HG03432 (cell line): ENCODE measurements around the gene COL27A1.
"Not testable (repeated sequence)": the region's sequence is repeated elsewhere in the genome, so short reads cannot be mapped to it uniquely, and the experiment has no call there.

ENCODE experiments used
- ATAC-seq: cut with Tn5 transposase; IDR thresholded peaks from one replicate; pipeline ENCODE4 v1.9.1; 2021; ENCODE audit warnings: mild to moderate bottlenecking, moderate library complexity; ENCODE audit not compliant: unreplicated experiment

COL27A1 gene

DNA sequence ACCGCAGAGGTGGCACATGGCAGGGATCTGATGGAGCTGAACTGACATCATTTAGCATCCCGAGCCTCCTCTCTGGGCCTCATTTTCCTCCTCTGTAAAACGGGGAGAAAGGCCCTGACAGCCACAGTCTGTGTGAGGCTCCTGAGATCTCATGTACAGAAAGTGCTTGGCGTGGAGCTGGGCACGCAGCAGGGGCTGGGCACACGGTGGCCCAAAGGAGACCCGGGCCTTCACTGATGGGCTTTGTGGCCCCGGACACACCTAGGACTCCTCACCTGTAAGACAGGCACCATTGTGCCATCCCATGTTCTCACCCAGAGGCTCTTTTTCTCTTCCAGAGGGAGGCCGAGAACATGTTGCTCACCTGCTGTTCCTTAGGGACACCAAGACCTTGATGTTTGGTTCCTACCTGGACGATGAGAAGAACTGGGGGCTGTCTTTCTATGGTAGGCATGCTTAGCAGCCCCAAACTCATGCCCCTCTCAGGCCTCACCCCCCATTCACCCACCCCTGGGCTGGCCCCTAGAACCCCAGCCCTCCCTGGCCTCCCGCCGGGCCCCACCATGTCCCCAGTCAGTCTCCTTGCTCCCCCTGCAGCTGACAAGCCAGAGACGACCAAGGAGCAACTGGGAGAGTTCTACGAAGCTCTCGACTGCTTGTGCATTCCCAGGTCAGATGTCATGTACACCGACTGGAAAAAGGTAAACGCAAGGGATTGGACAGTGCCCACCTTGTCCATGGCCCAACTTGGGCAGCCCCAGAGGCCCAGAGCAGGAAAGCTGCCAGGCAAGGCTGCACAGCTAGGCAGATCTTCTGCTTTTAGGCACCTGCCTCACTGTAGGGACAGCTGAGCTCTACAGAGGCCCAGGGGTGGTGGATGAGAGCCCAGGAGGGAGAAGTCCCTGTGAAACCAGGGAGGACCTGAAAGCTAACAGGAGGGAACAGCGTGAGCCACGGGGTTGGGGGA, 176.2 kb downstream of the COL27A1 start:
- ATAC-seq, result not testable (repeated sequence)

DNA sequence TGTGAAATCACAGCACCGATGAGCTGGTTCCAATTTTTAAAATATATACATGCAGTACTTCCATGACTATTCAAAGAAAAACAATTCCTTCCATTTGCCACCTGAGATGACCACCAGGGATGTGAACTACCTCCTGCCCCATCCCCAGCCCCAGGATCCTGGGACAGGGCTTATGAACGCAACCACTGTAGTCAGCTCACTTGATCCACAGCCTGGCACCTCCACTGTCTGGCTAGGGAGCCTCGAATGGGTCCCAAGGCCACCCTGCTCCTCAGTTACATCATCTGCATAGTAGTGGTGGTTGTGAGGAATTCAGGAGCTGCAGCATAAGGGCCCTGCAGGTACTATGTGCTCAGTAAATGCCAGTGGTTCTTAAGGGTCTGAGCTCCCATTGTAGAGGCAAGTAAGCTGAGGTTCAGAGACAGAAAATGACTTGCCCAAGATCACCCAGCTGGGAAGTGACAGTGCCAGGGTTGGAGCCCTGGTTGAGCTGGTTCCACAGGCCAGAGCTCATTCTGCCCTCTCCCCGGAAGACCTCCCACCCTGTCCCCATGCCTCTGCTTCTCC, 177.2 kb downstream of the COL27A1 start:
- not testable (repeated sequence) for ATAC-seq

DNA sequence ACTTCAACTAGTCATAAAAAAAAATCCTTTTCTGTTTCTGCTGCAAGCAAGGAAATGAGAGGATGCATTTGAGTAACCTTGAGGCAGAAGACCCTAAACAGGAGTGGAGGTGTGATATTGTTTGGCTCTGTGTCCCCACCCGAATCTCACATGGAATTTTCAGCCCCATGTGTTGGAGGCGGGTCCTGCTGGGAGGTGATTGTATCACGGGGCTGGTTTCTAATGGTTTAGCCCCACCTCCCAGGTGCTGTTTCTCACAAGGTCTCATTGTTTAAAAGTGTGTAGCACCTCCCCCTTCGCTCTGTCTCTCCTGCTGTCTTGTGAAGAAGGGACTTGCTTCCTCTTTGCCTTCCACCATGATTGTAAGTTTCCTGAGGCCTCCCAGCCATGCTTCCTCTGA, 178.4 kb downstream of the COL27A1 start:
- ATAC-seq, result not testable (repeated sequence)

DNA sequence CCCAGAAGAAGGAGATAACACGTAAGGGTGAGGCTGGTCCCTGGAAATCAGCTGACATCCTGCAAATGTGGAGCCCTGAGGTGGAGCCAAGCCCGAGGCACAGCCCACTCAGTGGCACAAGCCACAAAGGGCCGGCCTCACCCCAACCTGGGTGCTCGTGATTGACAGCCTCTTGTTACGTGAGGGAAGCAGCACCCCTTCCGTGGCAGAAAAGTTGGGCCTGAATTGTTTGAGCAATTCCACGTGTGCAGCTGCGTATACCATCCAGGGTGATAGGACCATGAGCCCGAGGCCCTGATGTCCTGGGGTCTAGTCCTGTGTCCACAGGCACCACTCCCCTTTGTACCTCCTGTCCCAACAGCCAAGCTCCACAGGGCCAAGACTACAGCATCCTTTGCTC, 179.2 kb downstream of the COL27A1 start:
- ATAC-seq, result no peak

DNA sequence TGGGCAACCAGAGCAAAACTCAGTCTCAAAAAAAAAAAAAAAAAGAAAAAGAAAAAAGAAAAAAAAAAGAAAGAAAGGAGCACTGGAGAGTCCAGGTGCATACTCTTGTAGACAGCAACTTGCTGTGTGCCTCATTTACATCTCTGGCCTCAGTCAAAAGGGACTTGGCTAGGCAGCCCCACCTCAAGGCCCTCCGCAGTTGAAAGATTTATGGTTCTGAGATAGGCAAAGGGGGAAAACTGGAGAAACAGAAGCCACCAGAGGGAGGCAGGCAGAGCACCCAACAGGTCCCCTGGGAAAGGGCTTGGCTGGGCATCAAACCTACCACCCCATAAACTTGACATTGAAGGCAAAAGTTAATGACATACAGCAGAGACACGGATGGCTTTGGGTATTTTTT, 180.4 kb downstream of the COL27A1 start:
- no peak for ATAC-seq

DNA sequence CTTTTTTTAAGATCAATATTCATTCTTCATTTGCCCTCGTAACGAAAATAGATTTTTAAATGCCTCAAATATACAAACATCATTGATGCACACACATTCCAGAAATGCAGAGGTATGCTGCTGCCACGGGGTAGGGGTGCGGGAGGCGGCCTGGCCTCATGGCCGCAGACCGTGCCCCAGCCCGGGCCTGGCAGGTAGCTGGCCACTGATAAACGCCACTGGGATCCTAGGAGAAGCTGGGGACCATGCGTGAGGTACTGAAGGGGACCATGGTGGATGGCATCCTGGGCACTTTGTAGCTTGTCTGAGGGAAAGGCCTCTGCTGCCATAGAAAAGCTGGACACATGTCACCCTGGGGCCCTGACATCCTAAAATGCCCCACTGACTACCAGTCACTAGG, 180.8 kb downstream of the COL27A1 start:
- ATAC-seq, result no peak

DNA sequence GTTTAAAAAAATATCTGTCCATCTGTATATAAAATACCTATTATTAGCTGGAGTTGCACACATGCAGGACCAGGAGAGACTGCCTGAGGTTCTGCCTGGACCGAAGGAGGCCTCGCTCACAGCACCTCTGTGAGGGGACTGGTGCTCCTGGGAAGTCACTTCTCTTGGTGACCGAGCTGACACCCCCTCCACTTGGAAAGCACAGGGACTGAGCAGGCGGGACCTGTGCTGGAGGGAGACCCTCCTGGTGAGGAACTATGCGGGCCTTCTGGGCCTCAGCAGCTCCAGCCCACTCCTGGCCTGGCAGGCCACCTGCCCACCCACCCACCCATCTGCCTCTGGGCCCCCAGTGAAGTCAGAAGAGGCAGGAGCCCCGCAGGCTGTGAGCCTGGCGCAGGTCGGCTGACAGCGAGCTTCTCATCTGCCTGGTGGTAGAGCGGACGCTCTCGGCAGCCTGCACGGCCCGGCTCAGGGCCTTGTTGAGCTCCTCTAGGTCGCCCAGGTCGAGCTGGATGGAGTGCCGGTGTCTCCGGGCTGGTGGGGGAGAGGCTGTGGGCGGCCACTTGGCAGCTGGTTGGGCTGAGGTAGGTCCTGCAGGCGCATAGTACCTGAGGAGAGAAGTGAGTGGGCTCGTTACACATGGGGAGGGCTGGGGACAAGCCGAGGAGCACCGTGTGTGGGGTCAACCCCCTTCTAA, 181.5 kb downstream of the COL27A1 start:
- ATAC-seq, result no peak

DNA sequence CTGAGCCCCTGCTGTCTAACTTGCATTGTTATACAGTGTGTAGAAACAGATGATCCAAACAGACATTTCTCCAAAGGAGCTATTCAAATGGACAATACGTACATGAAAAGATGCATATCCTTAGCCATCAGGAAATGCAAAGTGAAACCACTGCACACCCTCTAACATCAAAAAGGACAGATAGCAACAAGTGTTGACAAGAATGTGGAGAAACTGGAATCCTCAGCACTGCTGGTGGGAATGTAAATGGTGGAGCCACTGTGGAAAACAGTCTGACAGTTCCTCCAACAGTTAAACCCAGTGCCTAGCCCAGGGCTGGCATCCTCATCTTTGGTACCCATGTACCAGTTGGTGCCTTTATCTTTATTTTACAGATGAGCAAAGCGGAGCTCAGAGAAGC, 182.8 kb downstream of the COL27A1 start:
- ATAC-seq, result no peak

DNA sequence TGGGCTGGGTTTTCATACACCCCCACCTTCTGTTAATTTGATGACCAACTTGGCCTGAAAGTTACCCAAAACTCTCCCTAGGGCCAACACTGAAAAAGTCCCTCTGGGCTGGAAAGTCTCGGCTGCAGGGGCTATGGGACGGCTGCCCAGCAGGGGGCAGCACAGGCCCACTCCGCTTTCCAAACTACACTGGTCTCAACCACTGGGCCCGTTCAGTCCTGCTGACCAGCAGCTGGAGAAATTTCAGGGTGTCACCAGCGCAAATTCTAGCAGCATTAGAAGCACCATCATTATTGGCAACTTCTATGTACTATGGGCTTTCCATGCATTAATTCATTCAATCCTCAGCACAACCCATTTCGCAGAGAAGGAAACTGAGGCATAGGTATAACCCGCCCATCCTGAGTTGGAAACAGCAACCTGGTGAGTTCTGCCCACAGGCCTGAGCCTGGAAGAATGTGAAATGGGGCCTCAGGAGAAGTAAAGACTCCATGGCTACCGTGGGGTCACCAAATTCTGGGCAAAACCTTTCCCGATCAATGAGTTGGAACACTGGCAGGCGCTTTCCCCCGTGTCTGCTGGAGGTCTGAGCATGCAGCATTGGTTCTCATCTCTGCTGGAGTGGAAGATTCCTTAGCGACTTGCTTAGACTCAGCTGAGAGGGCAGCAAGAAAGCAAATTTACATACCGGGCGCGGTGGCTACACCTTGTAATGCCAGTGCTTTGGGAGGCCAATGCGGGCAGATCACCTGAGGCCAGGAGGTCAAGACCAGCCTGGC, 184.0 kb downstream of the COL27A1 start:
- peak; percentile 76 for ATAC-seq

DNA sequence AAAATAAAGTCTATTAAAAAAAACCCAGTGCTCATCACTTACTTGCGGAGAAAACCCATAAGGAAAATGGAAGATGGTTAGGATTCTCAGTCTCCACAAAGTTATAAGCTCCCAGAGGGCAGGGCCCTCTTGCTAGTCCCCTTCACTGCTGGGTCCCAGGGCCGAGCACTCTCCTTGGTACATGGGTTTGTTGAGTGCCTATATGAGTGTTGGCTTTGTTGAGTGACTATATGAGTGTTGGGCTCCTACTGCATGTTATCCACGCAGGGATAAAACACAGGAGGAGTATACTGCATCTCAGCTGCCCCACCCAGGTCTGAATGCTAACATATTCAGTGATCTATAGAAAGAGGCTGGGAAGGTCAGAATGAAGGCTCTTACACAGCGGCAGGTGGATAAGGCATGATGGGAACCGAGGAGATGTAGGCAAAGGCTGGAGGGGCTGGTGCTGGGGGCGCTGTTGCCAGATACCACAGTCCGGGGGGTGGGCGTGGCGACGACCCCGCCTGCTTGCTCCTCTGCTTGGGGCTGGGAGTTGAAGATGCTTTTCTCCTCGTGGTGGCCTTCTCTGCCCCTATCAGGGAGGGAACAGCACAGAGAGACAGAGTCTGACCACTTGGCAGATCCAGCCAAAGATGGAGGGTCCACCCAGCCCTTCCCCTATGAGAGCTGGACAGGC, 186.0 kb downstream of the COL27A1 start:
- no peak for ATAC-seq

DNA sequence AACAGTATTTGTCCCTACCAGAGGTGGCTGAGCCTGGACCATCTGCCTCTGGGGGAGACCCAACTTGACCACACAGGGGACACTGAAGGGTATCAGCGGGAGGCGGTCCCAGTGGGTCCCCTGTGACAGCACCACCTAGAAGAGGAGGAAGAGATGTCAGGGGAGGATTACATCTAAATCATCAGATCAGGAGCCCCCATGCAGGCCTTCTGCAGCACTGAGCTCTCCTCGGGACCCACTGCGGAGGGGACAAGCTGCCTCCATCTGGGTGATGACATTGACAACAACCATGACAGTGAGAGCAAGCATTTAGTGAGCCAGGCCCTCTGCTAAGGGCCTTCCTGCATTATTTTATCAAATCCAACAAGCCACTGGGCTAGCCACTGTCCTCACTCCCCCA, 186.7 kb downstream of the COL27A1 start:
- no peak for ATAC-seq

DNA sequence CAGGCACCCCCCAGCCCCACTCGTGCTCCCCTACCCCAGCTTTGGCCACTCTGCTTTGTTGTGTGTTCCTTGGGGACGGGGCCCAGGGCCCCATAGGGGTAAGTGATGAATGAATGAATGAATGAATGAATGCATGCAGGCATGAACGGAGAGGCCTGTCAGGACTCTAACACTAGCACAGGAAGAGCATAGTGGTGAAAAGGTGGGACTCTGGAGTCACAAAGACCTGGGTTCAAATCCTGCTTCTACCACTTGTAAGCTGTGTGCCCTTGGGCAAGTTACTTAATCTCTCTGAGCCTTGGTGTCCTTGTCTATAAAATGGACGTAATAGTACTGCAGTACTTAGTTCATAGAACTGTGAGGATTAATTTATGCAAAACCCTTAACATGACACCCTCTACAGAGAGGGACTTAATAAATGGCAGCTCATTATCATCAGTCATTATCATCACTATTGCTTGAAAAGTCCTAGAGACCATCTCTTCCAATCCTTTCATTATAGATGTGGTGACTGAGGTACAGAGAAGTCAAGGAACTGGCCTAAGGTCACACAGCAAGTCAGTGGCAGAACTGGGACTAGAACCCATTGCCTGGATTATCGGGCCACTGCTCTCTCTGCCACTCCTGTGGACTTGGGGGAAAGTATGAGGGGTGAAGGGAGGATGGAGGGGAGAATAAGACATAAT, 187.6 kb downstream of the COL27A1 start:
- no peak for ATAC-seq

DNA sequence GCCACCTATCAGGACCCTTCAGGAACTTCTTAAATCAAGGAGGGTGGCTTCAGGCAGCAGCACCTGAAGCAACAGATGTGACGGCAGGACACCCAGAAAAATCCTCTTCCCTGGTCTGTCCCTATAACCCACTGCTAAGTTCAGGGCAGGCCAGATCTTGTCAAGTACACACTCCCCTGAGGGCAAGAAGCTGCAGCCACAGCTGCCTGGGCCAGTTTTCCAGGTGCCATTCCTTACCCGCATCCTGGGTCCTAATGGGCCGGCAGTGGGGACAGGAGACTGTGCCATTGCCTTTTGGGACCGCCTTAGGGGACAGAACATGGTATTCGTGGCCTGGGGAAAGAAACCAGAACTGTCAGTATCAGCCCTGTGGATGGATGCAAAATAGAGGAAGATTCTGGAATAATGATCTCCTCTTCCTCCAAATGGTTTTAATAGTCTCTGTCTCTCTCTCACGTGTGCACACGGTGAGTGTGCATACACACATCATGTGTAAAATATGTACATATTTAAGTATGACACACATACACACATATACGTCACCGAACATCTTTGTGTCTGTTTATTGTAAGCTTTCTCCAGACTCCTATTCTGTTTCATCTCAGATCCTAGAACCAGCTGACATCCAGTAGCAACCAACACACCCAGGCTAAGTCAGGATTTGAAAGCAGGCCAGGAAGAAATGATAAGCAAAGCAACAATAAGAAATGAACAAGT, 188.3 kb downstream of the COL27A1 start:
- ATAC-seq, result no peak

DNA sequence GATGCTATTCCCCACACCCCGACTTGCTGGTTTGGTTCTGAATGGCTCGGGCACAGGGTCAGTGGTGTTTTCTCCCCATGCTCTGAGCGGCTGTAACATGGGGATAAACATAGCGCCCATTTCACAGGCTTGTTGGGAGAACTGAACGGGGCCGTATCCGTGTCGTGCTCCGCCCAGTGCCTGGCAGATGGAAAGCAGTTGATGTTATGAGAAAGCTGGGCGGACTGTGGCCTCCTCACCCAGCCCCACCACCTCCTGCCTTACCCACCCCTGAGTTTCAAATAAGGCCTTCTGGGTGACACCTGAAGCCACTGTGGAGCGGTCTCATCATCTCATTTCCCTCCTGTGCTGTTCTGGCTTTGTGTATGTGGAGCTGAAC, 188.8 kb downstream of the COL27A1 start:
- ATAC-seq, result no peak

DNA sequence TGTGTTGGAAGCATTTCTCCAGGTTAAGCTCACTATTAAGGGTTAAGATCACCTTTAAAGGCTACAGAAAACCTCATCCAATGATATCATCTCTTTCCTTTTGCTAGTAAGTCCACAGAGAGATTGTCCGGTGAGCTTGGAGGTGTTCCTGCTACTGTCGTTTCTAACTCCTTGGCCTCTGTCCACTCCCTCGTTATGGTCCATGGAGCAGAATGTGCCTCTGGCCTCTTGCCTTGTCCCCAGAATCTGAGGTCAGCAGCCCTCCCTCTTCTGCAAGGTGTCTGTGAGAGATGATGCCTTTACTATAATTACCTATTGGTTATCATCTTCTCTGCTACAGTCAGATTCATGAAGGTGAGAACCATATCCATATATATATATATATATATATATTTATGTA, 189.4 kb downstream of the COL27A1 start:
- ATAC-seq, result no peak

DNA sequence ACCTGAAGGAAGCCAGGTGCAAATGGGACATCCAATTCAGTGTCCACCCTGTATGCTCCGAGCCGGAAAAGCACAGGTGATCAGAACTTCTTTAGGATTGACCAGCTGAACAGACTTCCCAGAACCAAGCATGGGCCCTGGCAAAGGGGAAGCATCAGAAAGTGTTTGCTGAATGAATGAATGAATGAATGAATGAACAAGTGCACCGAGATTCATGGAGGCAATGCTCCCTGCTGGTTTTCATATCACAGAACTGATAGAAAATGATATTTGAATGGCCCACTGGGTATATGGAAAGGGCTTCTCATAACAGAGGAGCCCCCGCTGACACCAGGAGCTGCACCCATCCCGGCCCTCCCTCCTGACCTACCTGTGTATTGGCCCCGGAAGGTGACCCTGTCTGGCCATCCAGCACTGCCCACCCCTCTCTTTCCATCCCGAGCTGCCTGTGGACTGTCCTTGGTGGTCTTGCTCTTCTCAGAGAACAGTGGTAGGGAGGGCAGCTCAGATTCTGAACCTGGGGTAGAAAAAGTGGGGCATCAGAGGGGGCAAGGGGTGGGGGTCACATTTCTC, 190.2 kb downstream of the COL27A1 start:
- no peak for ATAC-seq

DNA sequence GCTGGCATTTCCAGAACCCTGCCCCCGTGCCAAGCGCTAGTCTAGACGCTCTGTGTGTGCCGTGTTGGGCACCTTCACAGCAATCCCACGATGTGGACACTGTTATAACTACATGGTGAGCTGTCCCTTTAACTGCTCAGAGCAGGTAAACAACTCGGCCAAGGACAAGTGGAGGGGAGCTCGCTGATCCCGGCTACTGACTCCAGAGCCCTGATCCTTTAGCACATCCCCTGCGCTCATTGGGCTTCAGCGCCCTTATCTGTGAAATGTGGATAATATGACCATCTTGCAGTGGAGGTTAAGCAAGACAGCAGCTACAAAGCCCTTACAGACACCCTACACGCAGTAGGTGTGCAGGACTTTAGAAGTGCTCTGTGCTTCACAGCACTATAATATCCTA, 190.8 kb downstream of the COL27A1 start:
- no peak for ATAC-seq

DNA sequence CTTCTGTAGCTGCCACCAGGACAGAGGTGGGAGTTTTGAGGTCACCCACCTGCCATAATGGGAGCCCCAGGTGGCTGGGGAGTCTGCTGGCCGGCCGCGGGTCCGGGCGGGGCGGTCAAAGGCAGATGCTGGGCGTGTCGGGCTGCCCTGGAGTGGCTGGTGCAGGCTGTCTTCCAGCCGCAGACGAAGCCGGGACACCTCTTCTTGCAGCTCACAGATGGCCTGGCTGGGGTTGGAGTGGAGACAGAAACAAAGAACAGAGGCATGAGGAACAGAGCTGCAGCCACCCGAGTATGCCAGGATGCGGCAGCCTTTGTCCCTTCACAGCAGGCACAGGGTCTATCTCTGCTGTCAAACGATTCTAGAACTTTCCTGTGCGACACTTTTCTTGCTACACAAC, 192.3 kb downstream of the COL27A1 start:
- ATAC-seq, result no peak
